Natural killer cell (primary cell): ENCODE results near the gene ADI1. TPM values are rescaled to one million over a fixed set of nuclear protein-coding genes. Genes with fewer than 3 reads are reported as not detected.
A peak's percentile ranks its signal among the peaks of the same experiment; 100 is the strongest.
"Not testable (repeated sequence)": the region's sequence is repeated elsewhere in the genome, so short reads cannot be mapped to it uniquely, and the experiment has no call there.

Experiments used
- ATAC-seq, 3 donors: fragments of 150-1000 bp in 2 of 3; fragments of 200-7000 bp in 1 of 3; cut with Tn5 transposase; 1 replicate in 1 of 3; 2 replicates in 2 of 3; pipeline ENCODE4 v1.10.0; 2021; ENCODE audit warnings: mild to moderate bottlenecking in 2 of 3, moderate library complexity in 2 of 3
- DNase-seq, 2 donors: peaks; one replicate each; pipeline versions ENCODE4 v3.0.0 to v3.0.0-alpha.2; 2013 to 2021; ENCODE audit warnings: mixed read lengths in 1 of 2
- H3K27ac ChIP-seq: one replicate; pipeline ENCODE4 v1.5.1; 2013; ENCODE audit warnings: mild to moderate bottlenecking, low read length
- H3K27me3 ChIP-seq: one replicate; pipeline ENCODE4 v1.6.1; 2013; ENCODE audit warnings: low read length; ENCODE audit not compliant: control insufficient read depth, insufficient read depth
- H3K36me3 ChIP-seq: one replicate; pipeline ENCODE4 v1.6.1; 2013; ENCODE audit warnings: low read length; ENCODE audit not compliant: control insufficient read depth, insufficient read depth
- H3K4me1 ChIP-seq: one replicate; pipeline ENCODE4 v1.6.1; 2013; ENCODE audit warnings: low read length; ENCODE audit not compliant: control insufficient read depth, insufficient read depth
- H3K4me3 ChIP-seq: one replicate; pipeline ENCODE4 v1.5.1; 2013; ENCODE audit warnings: low read length
- H3K9me3 ChIP-seq: one replicate; pipeline ENCODE4 v1.6.1; 2013; ENCODE audit warnings: low read length; ENCODE audit not compliant: control insufficient read depth, insufficient read depth
- H3K27ac Mint-ChIP-seq, 2 donors: one replicate each; pipeline ENCODE4 v1.8.0; 2022; ENCODE audit warnings: mild to moderate bottlenecking in 2 of 2, mixed read lengths in 2 of 2, moderate library complexity in 1 of 2
- H3K27me3 Mint-ChIP-seq, 2 donors: one replicate each; pipeline ENCODE4 v1.8.0; 2022; ENCODE audit warnings: low read depth in 2 of 2, mixed read lengths in 2 of 2
- H3K36me3 Mint-ChIP-seq: one replicate; pipeline ENCODE4 v1.8.0; 2022; ENCODE audit warnings: mixed read lengths
- H3K4me1 Mint-ChIP-seq, 2 donors: one replicate each; pipeline ENCODE4 v1.8.0; 2022; ENCODE audit warnings: mixed read lengths in 2 of 2
- H3K4me3 Mint-ChIP-seq: one replicate; pipeline ENCODE4 v1.8.0; 2022; ENCODE audit warnings: mild to moderate bottlenecking, moderate library complexity, mixed read lengths
- H3K9me3 Mint-ChIP-seq, 2 donors: one replicate each; pipeline ENCODE4 v1.8.0; 2022; ENCODE audit warnings: mixed read lengths in 2 of 2
- WGBS: methylation state at CpG from one replicate; pipeline ENCODE4 v1.1.7; 2013; ENCODE audit warnings: missing lambda C conversion rate; ENCODE audit not compliant: insufficient coverage; 5-methylcytosine and 5-hydroxymethylcytosine counted together
- intact Hi-C: fragments of 100-400 bp; cut with micrococcal nuclease; formaldehyde crosslinking; loops from one replicate; pipeline ENCODE4 v1.14.2; 2022
- total RNA-seq, 4 donors: library from RNA; stranded (reverse); fragments of 120-200 nt in 1 of 4; gene quantifications; one replicate each; pipeline versions ENCODE4 v1.2.3 to v1.2.4, GENCODE V29; 2013 to 2022
- TF ChIP-seq, protein P1 (sequence below): fragments of 200-600 bp; IDR thresholded peaks from one replicate; pipeline ENCODE4 v1.8.0; 2022; ENCODE audit warnings: antibody characterized with exemption

Gene ADI1
- total RNA-seq, 3 donors from 2014 or later (not counting 1 experiment from before 2014, with no cell fraction given): 15.9 to 23.0 (median 17.4) TPM

DNA sequence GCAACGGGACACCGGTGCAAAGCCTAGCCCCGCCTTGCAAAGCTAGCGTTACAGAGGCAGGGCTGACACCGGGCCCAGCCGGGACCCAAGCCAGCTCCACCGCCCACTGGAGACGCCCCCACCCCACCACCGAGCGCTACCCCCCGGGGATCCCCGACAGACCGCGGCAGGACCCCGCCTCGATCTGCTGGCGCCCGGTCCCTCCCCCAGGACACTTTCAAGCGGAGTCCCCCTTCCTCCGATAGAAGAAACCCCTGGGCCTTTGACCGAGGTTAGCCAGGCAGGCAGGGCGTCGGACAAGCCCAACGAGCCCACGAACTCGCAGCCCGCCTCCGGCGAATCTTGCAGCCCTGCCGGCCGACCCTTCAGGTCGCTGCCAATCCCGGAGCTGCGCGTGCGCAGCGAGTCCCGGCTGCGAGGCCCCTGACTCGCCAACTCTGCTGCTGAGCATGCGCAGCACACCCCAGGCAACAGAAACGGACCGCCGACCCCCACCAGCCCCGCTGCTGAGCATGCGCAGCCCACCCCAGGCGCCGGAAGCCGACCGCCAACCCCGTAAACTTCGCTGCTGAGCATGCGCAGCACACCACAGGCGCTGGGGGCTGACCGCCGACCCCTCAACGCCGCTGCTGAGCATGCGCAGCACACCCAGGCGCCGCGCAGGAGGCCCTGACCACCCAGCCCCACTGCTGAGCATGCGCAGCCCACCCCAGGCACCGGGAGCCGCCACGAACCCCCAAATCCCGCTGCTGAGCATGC lies 656 bp downstream of the ADI1 start:
- Mint-ChIP-seq H3K4me1 (peaks cover 25 to 33% of the 10 kb centered on the region in 2 donors), H3K4me3 (peak overlapping the region; percentile 92), H3K27ac (peak overlapping the region; percentile 77 to 95), H3K27me3 (no peaks in the 10 kb centered on the region), H3K36me3 (peaks cover 10% of the 10 kb centered on the region), H3K9me3 (peaks cover 0 to 6% of the 10 kb centered on the region in 2 donors)
- TF ChIP-seq, protein P1, sequence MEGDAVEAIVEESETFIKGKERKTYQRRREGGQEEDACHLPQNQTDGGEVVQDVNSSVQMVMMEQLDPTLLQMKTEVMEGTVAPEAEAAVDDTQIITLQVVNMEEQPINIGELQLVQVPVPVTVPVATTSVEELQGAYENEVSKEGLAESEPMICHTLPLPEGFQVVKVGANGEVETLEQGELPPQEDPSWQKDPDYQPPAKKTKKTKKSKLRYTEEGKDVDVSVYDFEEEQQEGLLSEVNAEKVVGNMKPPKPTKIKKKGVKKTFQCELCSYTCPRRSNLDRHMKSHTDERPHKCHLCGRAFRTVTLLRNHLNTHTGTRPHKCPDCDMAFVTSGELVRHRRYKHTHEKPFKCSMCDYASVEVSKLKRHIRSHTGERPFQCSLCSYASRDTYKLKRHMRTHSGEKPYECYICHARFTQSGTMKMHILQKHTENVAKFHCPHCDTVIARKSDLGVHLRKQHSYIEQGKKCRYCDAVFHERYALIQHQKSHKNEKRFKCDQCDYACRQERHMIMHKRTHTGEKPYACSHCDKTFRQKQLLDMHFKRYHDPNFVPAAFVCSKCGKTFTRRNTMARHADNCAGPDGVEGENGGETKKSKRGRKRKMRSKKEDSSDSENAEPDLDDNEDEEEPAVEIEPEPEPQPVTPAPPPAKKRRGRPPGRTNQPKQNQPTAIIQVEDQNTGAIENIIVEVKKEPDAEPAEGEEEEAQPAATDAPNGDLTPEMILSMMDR: no peak
- Histone ChIP-seq H3K36me3 (no peaks in the 10 kb centered on the region), H3K27ac (peak overlapping the region; percentile 82), H3K9me3 (no peaks in the 10 kb centered on the region), H3K4me3 (peak overlapping the region; percentile 79), H3K4me1 (peaks cover 13% of the 10 kb centered on the region), H3K27me3 (no peaks in the 10 kb centered on the region)
- DNase-seq: peak; percentile 98 to 99
- peak; percentile 80 to 89 (median 81) for ATAC-seq
- intact Hi-C loops: loop anchor here (1.0 kb wide), 3 partner anchors 40 to 141 kb away; partner anchors contain the start of genes EIPR1, RNASEH1 and RPS7
- WGBS: under 1% methylated on average over 67 of the region's 67 CpGs

DNA sequence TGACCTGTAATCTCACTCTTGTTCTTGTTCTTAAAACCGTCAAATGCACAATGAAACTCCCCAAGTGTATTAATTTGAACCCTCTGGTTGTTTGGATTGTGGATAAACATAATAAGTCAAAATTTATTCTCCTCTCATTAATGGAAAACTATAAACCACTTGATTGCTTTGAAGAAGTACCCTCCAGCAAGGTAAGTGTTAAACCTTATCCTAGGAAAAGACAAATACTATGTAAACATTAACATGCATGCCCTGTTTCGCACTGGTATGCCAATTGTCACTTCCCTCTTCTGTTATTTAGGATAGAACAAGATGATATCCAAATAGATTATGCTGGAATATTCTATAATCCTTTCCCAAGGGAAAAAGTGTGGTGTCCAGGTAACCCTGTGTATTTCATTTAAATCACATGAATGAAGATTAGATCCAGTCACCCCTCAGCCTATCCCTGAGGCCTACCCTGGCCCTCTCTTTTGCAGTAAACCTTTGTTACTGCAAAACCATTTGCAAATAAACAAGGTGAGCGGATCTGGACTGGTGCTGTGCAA lies 1.3 kb downstream of the ADI1 start:
- WGBS: 0% methylated on average over 1 of the region's 3 CpGs
- Mint-ChIP-seq H3K36me3 (peaks cover 17% of the 10 kb centered on the region), H3K4me1 (peaks cover 25 to 33% of the 10 kb centered on the region in 2 donors), H3K27ac (peak overlapping the region; percentile 77 to 95), H3K4me3 (peak overlapping the region; percentile 92), H3K9me3 (peaks cover 0 to 6% of the 10 kb centered on the region in 2 donors), H3K27me3 (no peaks in the 10 kb centered on the region)
- H3K27ac ChIP-seq: peak overlapping the region; percentile 82
- no peaks in the 10 kb centered on the region for H3K9me3 ChIP-seq
- H3K27me3 ChIP-seq: no peaks in the 10 kb centered on the region
- intact Hi-C loops: loop anchor here (1.0 kb wide), 2 partner anchors 40 to 141 kb away; partner anchors contain the start of genes EIPR1 and RNASEH1
- no peak for ATAC-seq
- no peak for DNase-seq
- peaks cover 13% of the 10 kb centered on the region for H3K4me1 ChIP-seq
- TF ChIP-seq, protein P1: no peak
- peaks cover 2% of the 10 kb centered on the region for H3K36me3 ChIP-seq
- peak overlapping the region; percentile 79 for H3K4me3 ChIP-seq

DNA sequence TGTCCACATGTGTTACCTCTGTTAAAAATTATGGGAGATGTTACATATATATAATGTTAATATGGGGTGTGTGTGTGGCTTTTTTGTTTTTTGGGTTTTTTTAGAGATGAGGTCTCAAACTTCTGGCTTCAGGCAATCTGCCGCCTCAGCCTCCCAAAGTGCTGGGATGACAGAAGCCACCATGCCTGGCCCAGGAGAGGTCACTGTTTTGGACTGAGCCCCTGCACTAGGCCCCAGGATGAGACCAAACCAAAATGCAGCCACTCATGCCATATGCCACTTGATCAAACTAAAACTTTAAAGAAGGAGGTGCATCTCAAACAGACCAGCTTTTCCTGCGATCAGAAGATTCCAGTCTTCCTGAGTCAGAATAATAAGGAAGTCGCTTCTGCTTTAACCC lies 2.5 kb downstream of the ADI1 start:
- Histone ChIP-seq H3K27me3 (no peaks in the 10 kb centered on the region), H3K36me3 (peaks cover 13% of the 10 kb centered on the region), H3K4me3 (no peak overlapping the region), H3K4me1 (peaks cover 13% of the 10 kb centered on the region), H3K9me3 (no peaks in the 10 kb centered on the region), H3K27ac (no peak overlapping the region)
- peaks cover 0 to 6% of the 10 kb centered on the region in 2 donors for H3K9me3 Mint-ChIP-seq
- H3K27ac Mint-ChIP-seq: peak overlapping the region in 1 of 2 donors; percentile 27
- peak overlapping the region; percentile 8 for H3K4me3 Mint-ChIP-seq
- ATAC-seq (no peak), DNase-seq (no peak)
- no peaks in the 10 kb centered on the region for H3K27me3 Mint-ChIP-seq
- H3K36me3 Mint-ChIP-seq: peaks cover 19% of the 10 kb centered on the region
- H3K4me1 Mint-ChIP-seq: peaks cover 23 to 31% of the 10 kb centered on the region in 2 donors
- intact Hi-C loops: no loop called here
- WGBS: 96% methylated on average over 3 of the region's 3 CpGs
- TF ChIP-seq, protein P1: no peak

DNA sequence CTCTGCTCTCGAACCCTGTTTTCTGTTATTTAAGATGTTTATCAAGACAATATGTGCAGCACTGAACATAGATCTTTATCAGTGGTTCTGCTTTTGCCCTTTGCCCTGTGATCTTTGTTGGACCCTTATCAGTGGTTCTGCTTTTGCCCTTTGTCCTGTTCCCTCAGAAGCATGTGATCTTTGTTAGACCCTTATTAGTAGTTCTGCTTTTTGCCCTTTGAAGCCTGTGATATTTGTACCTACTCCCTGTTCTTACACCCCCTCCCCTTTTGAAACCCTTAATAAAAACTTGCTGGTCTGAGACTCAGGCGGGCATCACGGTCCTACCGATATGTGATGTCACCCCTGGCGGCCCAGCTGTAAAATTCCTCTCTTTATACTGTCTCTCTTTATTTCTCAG lies 3.9 kb downstream of the ADI1 start:
- peaks cover 9 to 17% of the 10 kb centered on the region in 2 donors for H3K4me1 Mint-ChIP-seq
- H3K4me3 ChIP-seq, H3K27ac ChIP-seq, H3K27me3 ChIP-seq, H3K27ac Mint-ChIP-seq, H3K4me3 Mint-ChIP-seq, H3K4me1 ChIP-seq, H3K27me3 Mint-ChIP-seq, intact Hi-C loops, DNase-seq, ATAC-seq, H3K9me3 Mint-ChIP-seq, H3K9me3 ChIP-seq: not testable (repeated sequence)
- 100% methylated on average over 1 of the region's 5 CpGs for WGBS
- H3K36me3 Mint-ChIP-seq: peaks cover 19% of the 10 kb centered on the region
- peaks cover 18% of the 10 kb centered on the region for H3K36me3 ChIP-seq
